ENCODE measurements around the gene STRBP.

STRBP gene

DNA sequence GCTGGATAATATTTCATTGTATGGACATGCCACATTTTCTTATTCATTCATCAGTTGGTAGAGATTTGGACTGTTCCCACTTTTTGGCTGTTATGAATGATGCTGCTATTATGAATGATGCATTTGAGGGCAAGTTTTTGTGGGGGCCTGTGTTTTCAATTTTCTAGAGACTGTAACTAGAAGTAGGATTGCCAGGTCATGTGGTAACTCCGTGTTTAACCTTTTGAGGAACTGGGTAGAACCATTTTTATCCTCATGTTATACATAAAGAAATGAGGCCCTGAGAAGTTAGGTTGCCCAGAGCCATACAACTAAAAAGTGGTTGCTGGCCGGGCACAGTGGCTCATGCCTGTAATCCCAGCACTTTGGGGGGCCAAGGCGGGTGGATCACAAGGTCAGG is 22.4 kb upstream of the STRBP start:
- TF ChIP-seq, protein P1, sequence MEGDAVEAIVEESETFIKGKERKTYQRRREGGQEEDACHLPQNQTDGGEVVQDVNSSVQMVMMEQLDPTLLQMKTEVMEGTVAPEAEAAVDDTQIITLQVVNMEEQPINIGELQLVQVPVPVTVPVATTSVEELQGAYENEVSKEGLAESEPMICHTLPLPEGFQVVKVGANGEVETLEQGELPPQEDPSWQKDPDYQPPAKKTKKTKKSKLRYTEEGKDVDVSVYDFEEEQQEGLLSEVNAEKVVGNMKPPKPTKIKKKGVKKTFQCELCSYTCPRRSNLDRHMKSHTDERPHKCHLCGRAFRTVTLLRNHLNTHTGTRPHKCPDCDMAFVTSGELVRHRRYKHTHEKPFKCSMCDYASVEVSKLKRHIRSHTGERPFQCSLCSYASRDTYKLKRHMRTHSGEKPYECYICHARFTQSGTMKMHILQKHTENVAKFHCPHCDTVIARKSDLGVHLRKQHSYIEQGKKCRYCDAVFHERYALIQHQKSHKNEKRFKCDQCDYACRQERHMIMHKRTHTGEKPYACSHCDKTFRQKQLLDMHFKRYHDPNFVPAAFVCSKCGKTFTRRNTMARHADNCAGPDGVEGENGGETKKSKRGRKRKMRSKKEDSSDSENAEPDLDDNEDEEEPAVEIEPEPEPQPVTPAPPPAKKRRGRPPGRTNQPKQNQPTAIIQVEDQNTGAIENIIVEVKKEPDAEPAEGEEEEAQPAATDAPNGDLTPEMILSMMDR (IDR thresholded peaks at IDR 0.05; ENCODE audit: low read length), result no peak
- TF ChIP-seq EZH2 (optimal IDR thresholded peaks at IDR 0.05; ENCODE audit: low read depth, low read length) (no peak), EZH2phosphoT487 (IDR thresholded peaks at IDR 0.05; ENCODE audit: low read length) (no peak)
- no peak for DNase-seq
- H3K4me2 ChIP-seq (ENCODE audit: low read depth, low read length), result no peak overlapping the region

DNA sequence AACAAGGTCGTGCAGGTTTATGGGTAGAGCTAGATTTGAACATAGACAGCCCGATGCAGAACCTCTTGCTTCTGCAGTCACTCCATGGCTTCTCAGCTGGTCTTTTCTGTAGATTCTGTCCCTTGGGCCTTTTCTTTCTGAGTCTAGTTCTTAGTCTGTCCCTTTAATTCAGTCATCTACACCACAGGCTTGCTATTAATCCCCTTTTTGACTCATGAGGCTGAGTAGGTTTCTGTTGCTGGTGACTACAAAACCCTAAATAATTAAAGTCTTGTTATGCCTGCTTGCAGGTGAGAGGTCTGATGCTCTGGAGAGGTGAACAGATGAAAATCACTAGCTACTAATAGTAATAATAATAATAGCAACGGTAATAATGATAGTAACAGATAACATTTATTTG is 19.3 kb upstream of the STRBP start:
- no peak overlapping the region for H3K9ac ChIP-seq (ENCODE audit: low read length)
- no peak overlapping the region for H3K4me3 ChIP-seq (ENCODE audit: low read length)

More for the DNA sequence above, 22.4 kb upstream of the STRBP start:
- Histone ChIP-seq H3K79me2 (ENCODE audit: low read length) (no peaks in the 10 kb centered on the region), H3K9me3 (replicated peaks; ENCODE audit: insufficient read depth, low read length) (no peaks in the 10 kb centered on the region), H2AFZ (ENCODE audit: low read length) (no peak overlapping the region), H3K9ac (ENCODE audit: low read length) (no peak overlapping the region), H3K4me1 (ENCODE audit: low read length) (no peaks in the 10 kb centered on the region), H3K27me3 (replicated peaks; ENCODE audit: insufficient read depth, low read length) (no peaks in the 10 kb centered on the region), H3K9me2 (replicated peaks; ENCODE audit: insufficient read depth, low read length) (no peaks in the 10 kb centered on the region), H3K27ac (ENCODE audit: low read length) (no peak overlapping the region), H3F3A (ENCODE audit: insufficient read depth, low read length) (no peaks in the 10 kb centered on the region), H4K20me1 (ENCODE audit: insufficient read depth, low read length) (no peaks in the 10 kb centered on the region), H3K4me3 (ENCODE audit: low read length) (no peak overlapping the region), H3K36me3 (replicated peaks; ENCODE audit: insufficient read depth, low read length) (no peaks in the 10 kb centered on the region)

DNA sequence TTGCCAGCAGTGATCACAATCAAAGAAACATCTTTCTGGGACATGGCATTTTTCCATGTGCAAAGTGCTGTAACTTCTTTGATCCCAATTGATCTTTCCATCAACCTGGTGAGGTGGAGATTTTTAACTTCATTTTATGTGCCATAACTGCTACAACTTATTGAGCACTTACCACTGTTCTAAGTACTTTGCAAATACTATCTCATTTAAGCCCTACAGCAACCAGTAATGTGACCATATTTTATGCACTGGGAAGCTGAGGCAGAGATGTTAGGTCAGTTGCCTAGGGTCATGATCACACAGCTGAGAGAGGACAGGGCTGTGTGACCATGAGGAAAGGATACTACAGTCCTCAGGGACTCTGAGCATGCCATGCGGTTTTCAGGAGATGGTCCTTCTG is 17.9 kb upstream of the STRBP start:
- H3K4me3 ChIP-seq (ENCODE audit: low read length), result no peak overlapping the region
- H2AFZ ChIP-seq (ENCODE audit: low read length), result no peak overlapping the region
- H3F3A ChIP-seq (ENCODE audit: insufficient read depth, low read length), result no peaks in the 10 kb centered on the region
- H3K9me2 ChIP-seq (replicated peaks; ENCODE audit: insufficient read depth, low read length), result no peaks in the 10 kb centered on the region
- no peaks in the 10 kb centered on the region for H3K27me3 ChIP-seq (replicated peaks; ENCODE audit: insufficient read depth, low read length)
- H3K79me2 ChIP-seq (ENCODE audit: low read length), result no peaks in the 10 kb centered on the region
- TF ChIP-seq EZH2phosphoT487 (IDR thresholded peaks at IDR 0.05; ENCODE audit: low read length) (no peak), EZH2 (optimal IDR thresholded peaks at IDR 0.05; ENCODE audit: low read depth, low read length) (no peak)
- TF ChIP-seq, protein P1 (IDR thresholded peaks at IDR 0.05; ENCODE audit: low read length), result no peak
- H3K9ac ChIP-seq (ENCODE audit: low read length), result no peak overlapping the region
- H3K9me3 ChIP-seq (replicated peaks; ENCODE audit: insufficient read depth, low read length), result no peaks in the 10 kb centered on the region
- no peaks in the 10 kb centered on the region for H3K36me3 ChIP-seq (replicated peaks; ENCODE audit: insufficient read depth, low read length)
- no peak for DNase-seq
- no peak overlapping the region for H3K4me2 ChIP-seq (ENCODE audit: low read depth, low read length)
- no peaks in the 10 kb centered on the region for H3K4me1 ChIP-seq (ENCODE audit: low read length)
- no peaks in the 10 kb centered on the region for H4K20me1 ChIP-seq (ENCODE audit: insufficient read depth, low read length)
- H3K27ac ChIP-seq (ENCODE audit: low read length), result no peak overlapping the region

More for the DNA sequence above, 19.3 kb upstream of the STRBP start:
- TF ChIP-seq EZH2 (optimal IDR thresholded peaks at IDR 0.05; ENCODE audit: low read depth, low read length) (no peak), EZH2phosphoT487 (IDR thresholded peaks at IDR 0.05; ENCODE audit: low read length) (no peak)
- TF ChIP-seq, protein P1 (IDR thresholded peaks at IDR 0.05; ENCODE audit: low read length), result no peak
- Histone ChIP-seq H3K4me2 (ENCODE audit: low read depth, low read length) (no peak overlapping the region), H3F3A (ENCODE audit: insufficient read depth, low read length) (no peaks in the 10 kb centered on the region), H3K79me2 (ENCODE audit: low read length) (no peaks in the 10 kb centered on the region), H3K27me3 (replicated peaks; ENCODE audit: insufficient read depth, low read length) (no peaks in the 10 kb centered on the region), H3K9me3 (replicated peaks; ENCODE audit: insufficient read depth, low read length) (no peaks in the 10 kb centered on the region), H4K20me1 (ENCODE audit: insufficient read depth, low read length) (no peaks in the 10 kb centered on the region), H3K4me1 (ENCODE audit: low read length) (no peaks in the 10 kb centered on the region), H3K9me2 (replicated peaks; ENCODE audit: insufficient read depth, low read length) (no peaks in the 10 kb centered on the region), H3K36me3 (replicated peaks; ENCODE audit: insufficient read depth, low read length) (no peaks in the 10 kb centered on the region), H3K27ac (ENCODE audit: low read length) (no peak overlapping the region), H2AFZ (ENCODE audit: low read length) (no peak overlapping the region)
- no peak for DNase-seq
